ENCODE data around the gene TVP23C. TPM values are rescaled to one million over a fixed set of nuclear protein-coding genes. Genes with fewer than 3 reads are reported as not detected.

TVP23C gene
- total RNA-seq, 1 donor from 2014 or later, result 30.8 TPM

GRCh38 chr17:15490634-15491261 is 72.5 kb downstream of the TVP23C start:
- Histone ChIP-seq H3K4me1 (ENCODE audit: insufficient read depth, low read length) (peaks cover 14% of the 10 kb centered on the region), H3K9me3 (ENCODE audit: insufficient read depth, low read depth, low read length) (no peaks in the 10 kb centered on the region), H2AFZ (ENCODE audit: low read depth, low read length) (peak overlapping the region; percentile 60), H3K9ac (ENCODE audit: low read length) (peak overlapping the region; percentile 37), H3K27ac (ENCODE audit: low read depth, low read length) (peak overlapping the region; percentile 72), H3K4me3 (ENCODE audit: insufficient read depth, low read depth, low read length) (no peak overlapping the region), H3K27me3 (ENCODE audit: insufficient read depth, low read length) (no peaks in the 10 kb centered on the region), H4K20me1 (ENCODE audit: insufficient read depth, low read length) (no peaks in the 10 kb centered on the region), H3K79me2 (ENCODE audit: insufficient read depth, low read length) (no peaks in the 10 kb centered on the region), H3K4me2 (ENCODE audit: low read length) (peak overlapping the region; percentile 65), H3K36me3 (ENCODE audit: insufficient read depth, low read length) (peaks cover 4% of the 10 kb centered on the region)
- Mint-ChIP-seq H3K4me3 (ENCODE audit: unreplicated experiment) (peak overlapping the region; percentile 42), H3K9me3 (ENCODE audit: unreplicated experiment) (peaks cover 2% of the 10 kb centered on the region), H3K27ac (ENCODE audit: unreplicated experiment) (peak overlapping the region; percentile 84), H3K4me1 (ENCODE audit: low read depth, unreplicated experiment) (peaks cover 17% of the 10 kb centered on the region), H3K36me3 (ENCODE audit: low read depth, unreplicated experiment) (peaks cover 26% of the 10 kb centered on the region), H3K27me3 (ENCODE audit: low read depth, unreplicated experiment) (no peaks in the 10 kb centered on the region)
- DNase-seq (ENCODE audit: low read depth) (peak; percentile 69), FAIRE-seq (peak; percentile 67)
- TF ChIP-seq CTCF (IDR thresholded peaks at IDR 0.05; ENCODE audit: insufficient read depth, low read depth, low read length) (no peak), EZH2 (IDR thresholded peaks at IDR 0.05; ENCODE audit: insufficient read depth, low read length) (no peak)

GRCh38 chr17:15488557-15488956 is 74.7 kb downstream of the TVP23C start:
- H3K4me1 ChIP-seq (ENCODE audit: insufficient read depth, low read length), result peaks cover 14% of the 10 kb centered on the region
- H3K27me3 Mint-ChIP-seq (ENCODE audit: low read depth, unreplicated experiment), result no peaks in the 10 kb centered on the region
- H3K4me2 ChIP-seq (ENCODE audit: low read length), result no peak overlapping the region
- peaks cover 2% of the 10 kb centered on the region for H3K9me3 Mint-ChIP-seq (ENCODE audit: unreplicated experiment)
- TF ChIP-seq CTCF (IDR thresholded peaks at IDR 0.05; ENCODE audit: insufficient read depth, low read depth, low read length) (no peak), EZH2 (IDR thresholded peaks at IDR 0.05; ENCODE audit: insufficient read depth, low read length) (no peak)
- H3K4me1 Mint-ChIP-seq (ENCODE audit: low read depth, unreplicated experiment), result peaks cover 17% of the 10 kb centered on the region
- peaks cover 4% of the 10 kb centered on the region for H3K36me3 ChIP-seq (ENCODE audit: insufficient read depth, low read length)
- H3K9me3 ChIP-seq (ENCODE audit: insufficient read depth, low read depth, low read length), result no peaks in the 10 kb centered on the region
- H3K27me3 ChIP-seq (ENCODE audit: insufficient read depth, low read length), result no peaks in the 10 kb centered on the region
- H3K9ac ChIP-seq (ENCODE audit: low read length), result no peak overlapping the region
- no peak overlapping the region for H3K27ac Mint-ChIP-seq (ENCODE audit: unreplicated experiment)
- H3K4me3 ChIP-seq (ENCODE audit: insufficient read depth, low read depth, low read length), result no peak overlapping the region
- H3K27ac ChIP-seq (ENCODE audit: low read depth, low read length), result no peak overlapping the region
- no peak overlapping the region for H3K4me3 Mint-ChIP-seq (ENCODE audit: unreplicated experiment)
- H4K20me1 ChIP-seq (ENCODE audit: insufficient read depth, low read length), result no peaks in the 10 kb centered on the region
- H3K36me3 Mint-ChIP-seq (ENCODE audit: low read depth, unreplicated experiment), result peaks cover 22% of the 10 kb centered on the region
- FAIRE-seq (no peak), DNase-seq (ENCODE audit: low read depth) (no peak)
- no peaks in the 10 kb centered on the region for H3K79me2 ChIP-seq (ENCODE audit: insufficient read depth, low read length)
- no peak overlapping the region for H2AFZ ChIP-seq (ENCODE audit: low read depth, low read length)

DNA sequence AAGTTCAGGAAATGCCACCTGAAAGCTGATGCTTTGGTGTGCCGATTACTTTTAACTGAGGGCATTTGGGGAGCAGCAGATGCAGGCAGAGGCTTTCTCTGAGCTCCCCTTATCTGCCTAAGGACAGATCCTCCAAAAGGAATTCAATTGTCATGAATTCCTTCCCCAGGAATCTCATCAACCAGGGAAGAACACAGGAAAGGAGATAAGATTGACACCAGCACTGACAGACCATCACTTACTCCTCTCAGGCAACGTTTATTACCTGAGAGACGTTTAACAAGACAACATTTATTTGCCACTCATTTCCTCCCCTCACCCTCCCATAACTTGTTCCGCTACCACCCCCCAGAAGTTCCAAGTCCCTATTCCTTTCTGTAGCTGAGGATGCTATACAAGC is 78.2 kb downstream of the TVP23C start:
- Histone ChIP-seq H3K27ac (ENCODE audit: low read depth, low read length) (no peak overlapping the region), H3K9ac (ENCODE audit: low read length) (no peak overlapping the region), H3K4me1 (ENCODE audit: insufficient read depth, low read length) (peaks cover under 1% of the 10 kb centered on the region), H2AFZ (ENCODE audit: low read depth, low read length) (no peak overlapping the region), H3K27me3 (ENCODE audit: insufficient read depth, low read length) (no peaks in the 10 kb centered on the region), H3K4me2 (ENCODE audit: low read length) (no peak overlapping the region), H3K4me3 (ENCODE audit: insufficient read depth, low read depth, low read length) (no peak overlapping the region), H3K79me2 (ENCODE audit: insufficient read depth, low read length) (no peaks in the 10 kb centered on the region), H4K20me1 (ENCODE audit: insufficient read depth, low read length) (no peaks in the 10 kb centered on the region), H3K9me3 (ENCODE audit: insufficient read depth, low read depth, low read length) (no peaks in the 10 kb centered on the region), H3K36me3 (ENCODE audit: insufficient read depth, low read length) (peaks cover 4% of the 10 kb centered on the region)
- Mint-ChIP-seq H3K27me3 (ENCODE audit: low read depth, unreplicated experiment) (no peaks in the 10 kb centered on the region), H3K4me1 (ENCODE audit: low read depth, unreplicated experiment) (peaks cover under 1% of the 10 kb centered on the region), H3K4me3 (ENCODE audit: unreplicated experiment) (no peak overlapping the region), H3K9me3 (ENCODE audit: unreplicated experiment) (peaks cover 2% of the 10 kb centered on the region), H3K36me3 (ENCODE audit: low read depth, unreplicated experiment) (peaks cover 16% of the 10 kb centered on the region), H3K27ac (ENCODE audit: unreplicated experiment) (no peak overlapping the region)
- TF ChIP-seq EZH2 (IDR thresholded peaks at IDR 0.05; ENCODE audit: insufficient read depth, low read length), result no peak
- TF ChIP-seq CTCF (IDR thresholded peaks at IDR 0.05; ENCODE audit: insufficient read depth, low read depth, low read length), result no peak
- DNase-seq (ENCODE audit: low read depth) (no peak), FAIRE-seq (no peak)

All from astrocyte (in vitro differentiated cells and primary cell).